MM.1S (cell line): Measurements from ENCODE around the gene LETM1.

Experiments used
- CTCF ChIP-seq: fragments of 300-600 bp; sonication (generic); IDR thresholded peaks from 2 replicates; pipeline ENCODE4 v1.5.1; 2016; ENCODE audit warnings: antibody characterized with exemption, low read length, mixed read lengths
- EZH2 ChIP-seq: fragments of 300-600 bp; sonication (generic); optimal IDR thresholded peaks from 2 replicates; pipeline ENCODE3; 2017; ENCODE audit warnings: low read depth, mild to moderate bottlenecking, antibody characterized with exemption, low read length, mixed read lengths

DNA sequence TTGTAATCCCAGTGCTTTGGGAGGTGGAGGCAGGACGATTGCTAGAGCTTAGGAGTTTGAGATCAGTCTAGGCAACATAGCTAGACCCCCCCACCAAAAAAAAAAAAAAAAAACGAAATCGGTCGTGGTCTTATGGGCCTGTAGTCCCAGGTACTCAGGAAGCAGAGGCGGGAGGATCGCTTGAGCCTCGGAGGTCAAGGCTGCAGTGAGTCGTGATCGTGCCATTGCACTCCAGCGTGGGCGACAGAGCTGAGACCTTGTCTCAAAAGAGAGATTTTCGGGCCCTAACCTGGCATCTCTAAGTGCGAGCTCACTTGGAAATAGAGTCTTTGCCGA is 7.0 kb upstream of the LETM1 start:
- TF ChIP-seq CTCF, result no peak
- no peak for TF ChIP-seq EZH2
